Keratinocyte (primary cell): ENCODE results near the gene CTNNA3.

Experiments used
- EZH2 ChIP-seq: IDR thresholded peaks from one replicate; pipeline ENCODE4 v1.6.1; 2012; ENCODE audit warnings: inconsistent platforms, mild to moderate bottlenecking, low read length, moderate library complexity
- TF ChIP-seq, protein P1 (sequence below), 3 experiments: IDR thresholded peaks in 1 of 3; conservative IDR thresholded peaks in 1 of 3; optimal IDR thresholded peaks in 1 of 3; 2 replicates in 2 of 3; 3 replicates in 1 of 3; pipeline versions ENCODE3 to v1.5.1; 2011; ENCODE audit warnings: low read length in 3 of 3, mild to moderate bottlenecking in 3 of 3, moderate library complexity in 2 of 3, control low read depth in 1 of 3, inconsistent platforms in 1 of 3; ENCODE audit not compliant: insufficient read depth in 2 of 3; ENCODE audit errors: extremely low read depth in 1 of 3

DNA sequence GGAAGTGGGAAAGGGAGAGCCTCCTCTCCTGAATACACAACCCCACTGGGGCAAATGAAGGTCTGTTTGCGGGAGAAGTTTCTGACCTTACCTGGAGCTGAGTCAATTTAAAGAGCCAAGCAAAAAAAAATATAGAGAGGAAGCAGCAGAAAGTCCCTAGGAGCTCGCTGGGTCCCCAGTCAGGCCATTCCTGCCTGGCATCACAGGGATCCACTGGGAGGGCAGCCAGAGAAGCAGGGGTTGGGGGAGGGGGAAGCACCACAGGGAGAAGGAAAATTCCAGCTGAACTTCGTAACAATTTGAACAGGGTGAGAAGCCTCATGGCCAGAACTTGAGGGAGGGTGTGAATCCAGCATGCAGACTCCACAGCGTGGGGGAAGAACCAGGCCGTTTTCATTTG is 471.4 kb downstream of the CTNNA3 start:
- TF ChIP-seq EZH2 = no peak
- TF ChIP-seq, protein P1, sequence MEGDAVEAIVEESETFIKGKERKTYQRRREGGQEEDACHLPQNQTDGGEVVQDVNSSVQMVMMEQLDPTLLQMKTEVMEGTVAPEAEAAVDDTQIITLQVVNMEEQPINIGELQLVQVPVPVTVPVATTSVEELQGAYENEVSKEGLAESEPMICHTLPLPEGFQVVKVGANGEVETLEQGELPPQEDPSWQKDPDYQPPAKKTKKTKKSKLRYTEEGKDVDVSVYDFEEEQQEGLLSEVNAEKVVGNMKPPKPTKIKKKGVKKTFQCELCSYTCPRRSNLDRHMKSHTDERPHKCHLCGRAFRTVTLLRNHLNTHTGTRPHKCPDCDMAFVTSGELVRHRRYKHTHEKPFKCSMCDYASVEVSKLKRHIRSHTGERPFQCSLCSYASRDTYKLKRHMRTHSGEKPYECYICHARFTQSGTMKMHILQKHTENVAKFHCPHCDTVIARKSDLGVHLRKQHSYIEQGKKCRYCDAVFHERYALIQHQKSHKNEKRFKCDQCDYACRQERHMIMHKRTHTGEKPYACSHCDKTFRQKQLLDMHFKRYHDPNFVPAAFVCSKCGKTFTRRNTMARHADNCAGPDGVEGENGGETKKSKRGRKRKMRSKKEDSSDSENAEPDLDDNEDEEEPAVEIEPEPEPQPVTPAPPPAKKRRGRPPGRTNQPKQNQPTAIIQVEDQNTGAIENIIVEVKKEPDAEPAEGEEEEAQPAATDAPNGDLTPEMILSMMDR (optimal IDR thresholded peaks at IDR 0.05 in 1 of 3, IDR thresholded peaks at IDR 0.05 in 1 of 3, conservative IDR thresholded peaks at IDR 0.05 in 1 of 3; ENCODE audit: extremely low read depth in 1 of 3, insufficient read depth in 2 of 3, low read length in 3 of 3) = no peak
